Body of pancreas (tissue), 4 donors: ENCODE results near the gene ZNF205.

ENCODE experiments used
- POLR2A ChIP-seq, 3 donors: fragments of 450-650 bp; IDR thresholded peaks; one replicate each; pipeline ENCODE4 v1.6.1; 2016; ENCODE audit warnings: antibody characterized with exemption in 3 of 3, mild to moderate bottlenecking in 2 of 3
- TF ChIP-seq, protein P1 (sequence below), 7 experiments: fragments of 450-650 bp in 4 of 7; fragments of 200-600 bp in 3 of 7; sonication (generic) in 3 of 7; IDR thresholded peaks; one replicate each; pipeline ENCODE4 v1.5.1; 2016 to 2019; ENCODE audit warnings: antibody characterized with exemption in 7 of 7

- TF ChIP-seq, protein P1, sequence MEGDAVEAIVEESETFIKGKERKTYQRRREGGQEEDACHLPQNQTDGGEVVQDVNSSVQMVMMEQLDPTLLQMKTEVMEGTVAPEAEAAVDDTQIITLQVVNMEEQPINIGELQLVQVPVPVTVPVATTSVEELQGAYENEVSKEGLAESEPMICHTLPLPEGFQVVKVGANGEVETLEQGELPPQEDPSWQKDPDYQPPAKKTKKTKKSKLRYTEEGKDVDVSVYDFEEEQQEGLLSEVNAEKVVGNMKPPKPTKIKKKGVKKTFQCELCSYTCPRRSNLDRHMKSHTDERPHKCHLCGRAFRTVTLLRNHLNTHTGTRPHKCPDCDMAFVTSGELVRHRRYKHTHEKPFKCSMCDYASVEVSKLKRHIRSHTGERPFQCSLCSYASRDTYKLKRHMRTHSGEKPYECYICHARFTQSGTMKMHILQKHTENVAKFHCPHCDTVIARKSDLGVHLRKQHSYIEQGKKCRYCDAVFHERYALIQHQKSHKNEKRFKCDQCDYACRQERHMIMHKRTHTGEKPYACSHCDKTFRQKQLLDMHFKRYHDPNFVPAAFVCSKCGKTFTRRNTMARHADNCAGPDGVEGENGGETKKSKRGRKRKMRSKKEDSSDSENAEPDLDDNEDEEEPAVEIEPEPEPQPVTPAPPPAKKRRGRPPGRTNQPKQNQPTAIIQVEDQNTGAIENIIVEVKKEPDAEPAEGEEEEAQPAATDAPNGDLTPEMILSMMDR (IDR thresholded peaks at IDR 0.05), result no peak
- TF ChIP-seq POLR2A (IDR thresholded peaks at IDR 0.05), result no peak
Observed at GRCh38 chr16:3142770-3143169, 30.4 kb downstream of the ZNF205 start.
